Activated CD8-positive, alpha-beta memory T cell treated with anti-CD3 and anti-CD28 coated beads, Interleukin-2, amount 50 U/mL, for 24 hours (primary cell): ENCODE data around the gene PSMG2.

ENCODE experiments used
- DNase-seq: peaks from one replicate; pipeline ENCODE4 v3.0.0-alpha.2; 2020; ENCODE audit errors: extremely low read depth

PSMG2 gene

DNA sequence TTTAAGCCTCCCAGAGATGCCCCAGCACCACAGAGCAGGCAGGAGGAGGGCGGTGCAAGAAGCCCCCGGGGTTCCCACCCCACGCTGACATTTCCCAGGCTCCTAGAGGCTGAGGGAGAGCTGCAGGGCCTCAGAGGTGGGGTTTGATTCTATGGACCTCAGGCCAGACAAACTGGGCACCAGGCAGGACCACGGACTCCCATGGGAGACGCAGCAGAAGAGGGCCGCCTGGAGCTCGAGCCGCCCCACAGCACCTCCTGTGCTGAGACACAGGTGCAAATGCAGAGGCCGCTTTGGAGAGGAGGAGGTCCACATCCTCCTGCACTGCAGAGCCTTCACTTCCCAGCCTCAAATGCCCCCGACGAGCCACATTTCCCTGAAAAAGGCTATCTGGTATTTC, 62.7 kb downstream of the PSMG2 start:
- no peak for DNase-seq

DNA sequence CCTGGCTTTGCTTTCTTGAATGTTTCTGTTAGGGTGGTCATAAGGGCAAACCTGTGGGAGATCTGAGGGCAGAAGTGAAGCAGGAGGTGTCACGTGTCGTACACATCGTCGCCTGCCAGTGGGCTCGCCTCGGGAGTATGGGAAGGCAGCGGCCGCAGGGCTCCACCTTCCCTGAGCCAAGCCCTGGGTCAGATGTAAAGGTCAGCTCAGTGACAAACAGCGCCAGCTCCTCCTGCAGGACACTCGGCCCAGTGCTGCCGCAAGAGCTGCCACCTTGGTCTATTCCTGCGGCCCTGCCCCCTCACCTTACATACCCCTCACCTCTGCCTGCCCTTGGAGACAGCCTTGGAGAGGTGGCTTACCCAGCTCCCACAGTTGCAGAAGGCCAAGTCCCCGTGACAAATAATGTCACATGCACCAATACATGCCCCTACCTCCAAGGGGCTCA, 64.2 kb downstream of the PSMG2 start:
- no peak for DNase-seq

DNA sequence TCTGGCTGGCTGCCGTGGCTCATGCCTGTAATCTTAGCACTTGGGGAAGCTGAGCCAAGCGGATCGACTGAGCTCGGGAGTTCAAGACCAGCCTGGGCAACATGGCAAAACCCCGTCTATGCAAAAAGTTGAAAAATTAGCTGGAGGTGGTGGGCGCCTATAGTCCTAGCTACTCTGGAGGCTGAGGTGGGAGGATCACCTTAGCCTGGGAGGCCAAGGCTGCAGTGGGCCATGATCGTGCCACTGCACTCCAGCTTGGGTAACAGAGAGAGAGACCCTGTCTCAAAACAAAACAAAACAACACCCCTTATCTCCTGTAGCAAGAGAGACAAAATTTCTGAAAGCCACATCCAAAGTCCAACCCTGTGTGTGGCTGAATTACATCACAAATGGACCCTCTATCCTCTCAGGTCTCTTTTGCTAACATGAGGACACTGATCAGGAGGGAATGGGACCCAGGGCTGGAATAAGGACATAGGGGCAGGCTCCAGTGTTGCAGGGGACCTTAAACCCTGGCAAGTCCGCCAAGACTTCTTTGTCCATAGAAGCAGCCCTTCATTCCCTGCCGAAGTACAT, 64.8 kb downstream of the PSMG2 start:
- no peak for DNase-seq

DNA sequence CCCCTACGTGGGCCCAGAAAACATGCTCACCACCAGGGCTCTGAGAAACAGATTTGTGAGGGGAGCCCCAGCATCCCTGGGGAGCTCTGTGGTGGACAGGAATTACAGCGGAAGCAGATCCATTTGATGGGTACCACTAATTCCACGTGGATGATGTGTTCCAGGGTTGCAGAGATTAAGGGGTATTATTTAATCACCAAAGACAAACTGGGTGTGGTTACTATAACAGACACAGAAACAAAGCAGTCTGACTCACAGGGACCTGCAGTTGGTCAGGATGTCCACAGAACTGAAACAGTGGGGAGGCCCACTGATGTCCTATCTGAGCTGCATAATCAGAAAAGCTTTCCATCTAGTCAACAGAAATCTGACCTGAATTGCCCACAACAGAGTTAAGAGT, 65.8 kb downstream of the PSMG2 start:
- no peak for DNase-seq

DNA sequence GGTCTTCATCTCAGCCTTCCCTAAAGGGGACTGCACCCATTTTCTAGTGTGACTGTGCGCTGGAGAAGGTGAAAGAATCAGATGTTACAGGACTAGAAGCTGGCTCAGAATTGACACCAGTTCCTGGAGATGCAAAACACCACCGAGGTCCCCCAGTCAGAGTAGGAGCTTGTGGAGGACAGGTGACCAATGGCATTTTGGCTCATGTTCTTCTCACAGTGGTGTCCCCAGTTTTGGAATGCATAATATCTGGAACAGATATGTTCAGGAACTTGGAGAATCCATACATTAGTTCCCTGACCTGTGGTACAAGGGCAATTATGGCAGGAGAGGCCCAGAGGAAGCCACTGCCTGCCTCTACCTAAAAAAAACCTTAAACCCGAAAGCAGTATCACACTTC, 66.3 kb downstream of the PSMG2 start:
- DNase-seq, result no peak

DNA sequence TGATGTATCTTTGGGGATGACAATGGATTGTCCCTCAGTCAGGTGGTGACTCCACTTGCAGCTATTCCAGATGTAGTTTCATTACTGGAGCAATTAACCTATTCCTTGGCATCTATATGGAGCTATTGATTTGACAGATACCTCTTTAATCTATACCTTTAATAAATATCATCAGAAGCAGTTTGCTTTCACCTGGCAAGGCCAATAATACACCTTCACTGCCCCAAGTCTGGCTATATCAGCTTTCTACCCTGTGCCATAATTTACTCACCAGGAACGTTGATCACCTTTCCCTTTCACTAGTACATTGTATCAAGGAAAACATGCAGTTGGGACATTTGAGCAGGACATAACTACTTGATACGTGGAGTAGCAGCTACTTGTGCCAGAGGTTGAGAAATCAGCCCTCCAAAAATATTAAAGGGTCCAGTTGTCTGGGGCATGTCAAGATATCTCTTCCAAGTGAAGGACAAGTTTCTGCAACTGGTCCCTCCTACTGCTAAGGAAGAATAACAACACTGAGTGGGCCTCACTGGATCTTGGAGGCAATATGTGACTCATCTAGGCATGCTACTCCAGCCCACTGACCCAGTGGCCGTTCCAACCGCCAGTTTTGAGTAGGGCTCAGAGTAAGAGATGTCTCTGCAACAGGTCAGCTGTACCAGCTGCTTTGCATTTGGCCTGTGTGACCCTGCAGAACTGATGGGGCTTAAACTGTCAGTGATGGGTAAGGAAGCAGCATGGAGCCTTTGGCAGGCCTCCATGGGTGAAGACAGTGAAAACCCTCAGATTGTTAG, 67.0 kb downstream of the PSMG2 start:
- no peak for DNase-seq

DNA sequence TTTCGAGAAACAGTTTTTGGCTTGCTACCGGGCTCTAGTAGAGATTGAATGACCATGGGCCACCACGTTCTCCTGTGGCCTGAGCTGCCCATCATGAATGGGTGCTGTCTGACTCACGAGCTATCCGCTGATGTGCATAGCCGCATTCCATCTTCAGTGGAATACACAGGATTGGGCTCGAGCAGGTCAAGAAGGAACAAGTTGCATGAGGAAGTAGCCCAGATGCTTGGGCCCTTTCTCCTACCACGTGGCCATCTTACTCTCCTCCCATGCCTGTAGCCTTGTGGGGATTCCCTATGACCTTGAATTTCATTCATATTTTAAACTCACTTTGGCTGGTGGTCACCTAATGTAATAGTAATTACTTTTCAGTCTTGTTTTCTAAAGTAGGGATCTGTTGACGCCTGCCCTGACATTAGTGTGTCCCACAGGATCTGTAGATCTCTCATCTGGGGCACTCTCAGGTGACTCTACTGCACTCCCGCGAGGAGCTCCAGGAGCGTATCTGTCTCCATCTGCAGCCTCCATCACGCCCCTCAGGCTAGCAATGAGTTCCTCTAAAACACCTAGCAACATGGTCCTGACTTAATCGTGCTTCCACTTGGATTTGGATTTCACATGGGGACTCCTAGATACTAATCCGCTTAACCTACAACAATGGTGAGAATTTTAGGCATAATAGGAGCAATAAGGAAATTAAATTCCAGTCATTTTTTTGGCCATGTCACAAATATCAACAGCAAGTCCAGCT, 67.8 kb downstream of the PSMG2 start:
- no peak for DNase-seq

DNA sequence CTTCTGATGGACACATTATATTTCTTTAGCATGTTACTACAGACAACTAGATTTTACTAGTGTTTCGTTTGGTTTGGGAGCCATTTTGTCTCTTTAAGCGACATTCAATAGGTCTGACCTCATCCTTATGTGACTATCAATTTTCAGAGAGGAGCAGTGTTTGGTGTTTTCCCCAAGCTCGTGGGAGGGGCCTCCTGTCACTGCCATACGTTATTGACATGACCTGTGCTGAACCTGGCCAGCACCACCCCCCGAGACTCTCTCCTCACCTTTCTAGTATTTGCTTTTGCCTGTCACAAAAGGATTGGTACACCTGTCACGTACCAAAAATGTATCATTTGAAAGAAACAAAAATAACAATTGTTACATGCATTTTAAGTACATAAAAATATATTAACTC, 69.3 kb downstream of the PSMG2 start:
- DNase-seq, result no peak

DNA sequence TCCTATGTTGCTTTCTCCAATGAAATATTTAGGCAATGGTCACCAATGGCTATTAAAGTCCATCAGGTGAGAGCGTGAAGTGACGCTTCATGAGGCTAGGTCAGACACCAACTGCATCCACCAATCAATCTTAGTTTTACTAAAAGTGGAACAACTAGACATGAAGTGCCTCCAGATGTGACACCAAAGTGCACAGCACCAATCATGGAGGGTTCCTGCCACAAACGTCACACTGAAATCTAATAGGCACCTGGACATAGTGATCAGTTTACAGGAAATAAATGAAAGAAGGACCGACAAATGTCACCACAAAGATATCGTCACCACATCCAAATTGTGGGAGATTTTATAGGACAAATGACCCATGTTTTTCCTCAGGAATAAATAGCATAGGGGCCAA, 70.5 kb downstream of the PSMG2 start:
- DNase-seq, result no peak

DNA sequence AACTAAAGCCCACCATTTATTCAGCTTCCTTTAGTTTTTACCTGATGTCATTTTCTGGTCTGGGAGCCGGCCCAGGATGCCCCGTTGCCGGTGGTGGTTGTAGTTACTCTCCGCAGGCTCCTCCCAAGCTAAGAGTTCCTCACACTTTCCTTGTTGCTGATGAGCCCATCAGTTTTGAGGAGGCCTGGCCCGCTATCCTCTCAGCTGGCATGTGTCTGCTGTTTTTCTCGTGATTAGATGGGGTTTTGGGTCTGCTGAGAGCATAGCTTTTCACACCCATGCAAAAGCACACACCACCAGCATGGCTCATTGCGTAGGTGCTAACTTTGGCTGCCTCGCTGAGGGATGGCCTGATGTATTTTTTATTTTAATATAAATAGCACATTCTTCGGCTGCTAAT, 72.1 kb downstream of the PSMG2 start:
- DNase-seq, result no peak
